Thoracic aorta (tissue), 2 donors: ENCODE results near the gene NLGN2. TPM values are rescaled to one million over a fixed set of nuclear protein-coding genes. Genes with fewer than 3 reads are reported as not detected.

Experiments
- ATAC-seq: fragments of 150-250 bp; one replicate; pipeline ENCODE4 v1.8.0; 2017; ENCODE audit warnings: low read depth; ENCODE audit not compliant: insufficient number of reproducible peaks, low FRiP score
- DNase-seq: peaks from one replicate; pipeline ENCODE4 v3.0.0-alpha.2; 2020; ENCODE audit warnings: low spot score
- H3K27ac ChIP-seq, 2 donors: fragments of 200-600 bp; sonication (generic); 1 replicate in 1 of 2; 2 replicates in 1 of 2; pipeline ENCODE4 v1.5.1; 2016; ENCODE audit warnings: mild to moderate bottlenecking in 2 of 2, moderate library complexity in 2 of 2
- H3K27me3 ChIP-seq: fragments of 200-600 bp; sonication (generic); replicated peaks from 2 replicates; pipeline ENCODE4 v1.6.0; 2016; ENCODE audit warnings: mild to moderate bottlenecking; ENCODE audit not compliant: insufficient read depth
- H3K36me3 ChIP-seq: fragments of 200-600 bp; sonication (generic); one replicate; pipeline ENCODE4 v1.5.1; 2016
- H3K4me1 ChIP-seq, 2 donors: fragments of 200-600 bp; sonication (generic); 1 replicate in 1 of 2; 2 replicates in 1 of 2; pipeline versions ENCODE4 v1.5.1 to v1.6.0; 2016; ENCODE audit warnings: low read depth in 2 of 2, mild to moderate bottlenecking in 1 of 2; ENCODE audit not compliant: control insufficient read depth in 1 of 2
- H3K4me3 ChIP-seq: fragments of 200-600 bp; sonication (generic); 2 replicates; pipeline ENCODE4 v1.5.1; 2016; ENCODE audit warnings: mild to moderate bottlenecking
- H3K9me3 ChIP-seq: fragments of 200-600 bp; sonication (generic); 2 replicates; pipeline ENCODE4 v1.5.1; 2016
- total RNA-seq, 2 donors: library from RNA; depleted of rRNA; stranded (reverse); fragments of >200 nt; gene quantifications; one replicate each; pipeline versions ENCODE4 v1.1.0 to v1.2.3, GENCODE V29; 2016
- TF ChIP-seq, protein P1 (sequence below): fragments of 200-600 bp; sonication (generic); IDR thresholded peaks from one replicate; pipeline ENCODE4 v1.5.1; 2019; ENCODE audit warnings: antibody characterized with exemption

Gene NLGN2
- total RNA-seq, 2 donors from 2014 or later: 9.2 to 20.8 TPM

- no peak overlapping the region for H3K27ac ChIP-seq
- no peaks in the 10 kb centered on the region for H3K36me3 ChIP-seq
- peaks cover 12% of the 10 kb centered on the region in 2 donors for H3K4me1 ChIP-seq
- H3K9me3 ChIP-seq: no peaks in the 10 kb centered on the region
- no peak for ATAC-seq
- no peak for DNase-seq
- no peak overlapping the region for H3K4me3 ChIP-seq
- TF ChIP-seq, protein P1, sequence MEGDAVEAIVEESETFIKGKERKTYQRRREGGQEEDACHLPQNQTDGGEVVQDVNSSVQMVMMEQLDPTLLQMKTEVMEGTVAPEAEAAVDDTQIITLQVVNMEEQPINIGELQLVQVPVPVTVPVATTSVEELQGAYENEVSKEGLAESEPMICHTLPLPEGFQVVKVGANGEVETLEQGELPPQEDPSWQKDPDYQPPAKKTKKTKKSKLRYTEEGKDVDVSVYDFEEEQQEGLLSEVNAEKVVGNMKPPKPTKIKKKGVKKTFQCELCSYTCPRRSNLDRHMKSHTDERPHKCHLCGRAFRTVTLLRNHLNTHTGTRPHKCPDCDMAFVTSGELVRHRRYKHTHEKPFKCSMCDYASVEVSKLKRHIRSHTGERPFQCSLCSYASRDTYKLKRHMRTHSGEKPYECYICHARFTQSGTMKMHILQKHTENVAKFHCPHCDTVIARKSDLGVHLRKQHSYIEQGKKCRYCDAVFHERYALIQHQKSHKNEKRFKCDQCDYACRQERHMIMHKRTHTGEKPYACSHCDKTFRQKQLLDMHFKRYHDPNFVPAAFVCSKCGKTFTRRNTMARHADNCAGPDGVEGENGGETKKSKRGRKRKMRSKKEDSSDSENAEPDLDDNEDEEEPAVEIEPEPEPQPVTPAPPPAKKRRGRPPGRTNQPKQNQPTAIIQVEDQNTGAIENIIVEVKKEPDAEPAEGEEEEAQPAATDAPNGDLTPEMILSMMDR: no peak
- H3K27me3 ChIP-seq: no peaks in the 10 kb centered on the region
These were observed 9.0 kb upstream of the NLGN2 start for GRCh38 chr17:7398612-7399011.

DNA sequence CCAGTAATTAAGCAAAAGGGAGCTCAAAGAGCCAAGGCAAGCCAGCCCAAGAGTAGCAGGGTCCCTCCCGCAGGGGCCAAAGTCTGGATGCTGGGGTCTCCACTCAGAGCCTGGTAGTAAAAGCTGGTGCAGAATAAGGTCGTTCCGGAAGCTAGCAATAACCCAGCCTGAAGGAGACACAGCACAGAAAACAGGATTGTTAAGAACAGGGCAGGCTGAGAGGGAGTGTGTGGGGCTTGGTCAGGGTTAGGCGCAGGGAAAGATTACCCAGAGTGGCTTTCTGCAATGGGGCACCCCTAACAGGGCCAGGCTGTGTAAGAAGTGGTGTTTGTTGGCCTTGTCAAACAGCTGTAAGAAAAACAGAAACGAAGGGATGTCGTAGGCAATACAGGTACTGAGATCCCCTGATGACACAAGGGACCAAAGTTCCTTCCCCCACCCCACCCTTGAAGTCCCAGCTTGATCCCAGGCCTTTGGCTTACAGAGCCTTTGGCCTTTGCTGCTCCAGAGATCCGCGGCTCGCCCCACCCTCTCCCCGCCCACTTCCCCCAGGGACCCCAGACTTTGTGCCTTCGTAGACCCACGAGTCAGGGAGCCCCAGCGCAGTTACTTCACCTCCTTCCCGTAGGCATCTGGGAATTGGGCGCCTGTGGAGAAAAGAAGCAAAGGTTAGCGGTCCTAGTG lies 4.5 kb upstream of the NLGN2 start:
- Histone ChIP-seq H3K4me3 (peak overlapping the region; percentile 90), H3K9me3 (no peaks in the 10 kb centered on the region), H3K27me3 (no peaks in the 10 kb centered on the region), H3K4me1 (peaks cover 18% of the 10 kb centered on the region in 2 donors), H3K27ac (peak overlapping the region; percentile 78 to 93), H3K36me3 (no peaks in the 10 kb centered on the region)
- ATAC-seq: no peak
- no peak for DNase-seq
- TF ChIP-seq, protein P1: no peak

DNA sequence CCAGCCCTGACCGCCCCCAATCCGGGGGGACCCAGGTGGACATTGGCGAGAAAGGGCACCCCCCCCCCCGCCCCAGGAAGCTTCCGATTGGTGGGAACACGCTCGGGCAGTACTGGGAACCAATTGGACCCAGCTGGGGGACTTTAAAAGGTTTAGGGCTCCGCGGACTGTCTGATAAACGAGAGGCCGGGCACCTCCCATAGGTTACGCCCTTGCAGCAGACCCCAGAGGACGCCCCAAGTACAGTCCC lies 4.0 kb upstream of the NLGN2 start:
- DNase-seq: peak; percentile 26
- Histone ChIP-seq H3K36me3 (no peaks in the 10 kb centered on the region), H3K4me3 (peak overlapping the region; percentile 90), H3K4me1 (peaks cover 18% of the 10 kb centered on the region in 2 donors), H3K27me3 (no peaks in the 10 kb centered on the region), H3K9me3 (no peaks in the 10 kb centered on the region), H3K27ac (peak overlapping the region; percentile 78 to 93)
- ATAC-seq: peak; percentile 17
- TF ChIP-seq, protein P1: no peak

GRCh38 chr17:7403977-7404736 lies 3.5 kb upstream of the NLGN2 start, which contains the start of gene TMEM256:
Gene TMEM256, minus strand, starts transcription at chr17:7404097. Its CDS starts 13 bp downstream, at chr17:7404084.
- peak within 1 kb of the TSS; percentile 90 for H3K4me3 ChIP-seq
- no peaks in the 10 kb centered on the region for H3K9me3 ChIP-seq
- TF ChIP-seq, protein P1: no peak
- peak within 1 kb of the TSS; percentile 90 to 93 for H3K27ac ChIP-seq
- H3K27me3 ChIP-seq: no peaks in the 10 kb centered on the region
- H3K36me3 ChIP-seq: no peaks in the 10 kb centered on the region
- H3K4me1 ChIP-seq: peaks cover 18% of the 10 kb centered on the region in 2 donors
- peak; percentile 97 for DNase-seq
- peak; percentile 94 for ATAC-seq

- H3K9me3 ChIP-seq: no peaks in the 10 kb centered on the region
- peak overlapping the region; percentile 90 to 93 for H3K27ac ChIP-seq
- DNase-seq: no peak
- peaks cover 18% of the 10 kb centered on the region in 2 donors for H3K4me1 ChIP-seq
- no peaks in the 10 kb centered on the region for H3K27me3 ChIP-seq
- TF ChIP-seq, protein P1: no peak
- ATAC-seq: peak; percentile 42
- H3K36me3 ChIP-seq: no peaks in the 10 kb centered on the region
- H3K4me3 ChIP-seq: peak overlapping the region; percentile 90
These were observed 2.8 kb upstream of the NLGN2 start for GRCh38 chr17:7404737-7405349.
